KOPT-K1 (cell line): ENCODE measurements around the gene DOCK3.
"Not testable (repeated sequence)": the region's sequence is repeated elsewhere in the genome, so short reads cannot be mapped to it uniquely, and the experiment has no call there.

Experiments
- H3K27ac ChIP-seq: fragments of 200-600 bp; sonication (generic); 2 replicates; pipeline ENCODE4 v1.5.1; 2016; ENCODE audit warnings: antibody characterized with exemption, mild to moderate bottlenecking, low read depth, low read length; ENCODE audit not compliant: poor library complexity, severe bottlenecking
- H3K36me3 ChIP-seq: fragments of 200-600 bp; sonication (generic); 2 replicates; pipeline ENCODE4 v1.5.1; 2017; ENCODE audit warnings: antibody characterized with exemption, mild to moderate bottlenecking, low read length, moderate library complexity; ENCODE audit not compliant: insufficient read depth
- H3K9me3 ChIP-seq: fragments of 200-600 bp; sonication (generic); 2 replicates; pipeline ENCODE4 v1.5.1; 2017; ENCODE audit warnings: antibody characterized with exemption, low read length, mild to moderate bottlenecking; ENCODE audit not compliant: insufficient read depth, poor library complexity, severe bottlenecking

DOCK3 gene

DNA sequence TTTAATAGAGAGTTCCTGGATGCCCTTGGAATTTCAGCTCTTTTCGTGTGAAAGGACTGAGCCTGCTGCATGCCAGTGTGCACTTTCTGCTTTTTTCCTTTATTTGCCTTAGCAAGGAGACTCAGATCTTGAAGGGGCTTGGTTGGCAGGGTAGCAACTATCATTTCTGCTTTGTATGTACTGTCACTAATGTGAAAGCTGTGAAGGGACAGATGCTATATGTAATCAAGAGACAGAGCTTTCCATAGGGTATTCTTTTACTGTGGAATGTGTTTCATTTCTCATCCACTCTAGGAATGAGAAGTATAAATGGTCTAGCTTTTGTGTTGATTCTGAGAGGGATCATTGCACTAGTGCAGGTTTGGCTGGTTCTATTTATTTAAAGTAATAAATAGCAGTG, 377.8 kb downstream of the DOCK3 start:
- Histone ChIP-seq H3K9me3 (no peaks in the 10 kb centered on the region), H3K36me3 (no peaks in the 10 kb centered on the region), H3K27ac (no peak overlapping the region)

DNA sequence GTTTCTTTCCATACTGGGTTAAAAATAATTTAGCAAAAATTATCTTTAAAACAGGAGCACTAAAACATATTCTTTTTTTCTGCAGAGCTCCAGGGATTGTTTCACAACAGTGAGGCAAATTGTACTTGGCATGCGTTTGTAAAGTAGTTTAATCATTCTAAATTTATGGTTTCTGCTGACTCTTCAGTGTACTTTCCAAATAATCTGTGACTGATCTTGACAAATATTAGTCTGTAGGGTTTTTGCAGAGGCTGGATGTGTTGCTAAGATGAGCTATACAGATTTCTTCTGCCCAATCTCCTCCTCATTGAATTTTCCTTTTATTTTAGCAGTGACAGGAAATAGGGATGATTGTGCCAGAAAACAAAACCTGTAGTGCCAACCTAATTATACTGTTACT, 382.4 kb downstream of the DOCK3 start:
- Histone ChIP-seq H3K9me3 (no peaks in the 10 kb centered on the region), H3K36me3 (no peaks in the 10 kb centered on the region), H3K27ac (no peak overlapping the region)

DNA sequence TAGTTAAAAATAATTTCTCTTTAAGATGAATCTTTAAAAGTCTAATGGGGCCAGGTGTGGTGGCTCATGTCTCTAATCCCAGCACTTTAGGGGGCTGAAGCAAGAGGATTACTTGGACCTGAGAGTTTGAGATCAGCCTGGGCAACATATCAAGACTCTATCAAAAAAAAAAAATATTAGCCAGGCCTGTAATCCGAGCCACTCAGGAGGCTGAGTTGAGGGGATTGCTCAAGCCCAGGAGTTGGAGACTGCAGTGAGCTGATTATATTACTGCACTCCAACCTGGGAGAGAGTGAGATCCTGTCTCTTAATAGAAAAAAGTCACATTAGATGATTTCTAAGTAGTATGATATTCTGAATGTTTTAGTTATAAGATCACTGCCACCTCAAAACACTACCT, 388.3 kb downstream of the DOCK3 start:
- Histone ChIP-seq H3K27ac (no peak overlapping the region), H3K9me3 (no peaks in the 10 kb centered on the region), H3K36me3 (no peaks in the 10 kb centered on the region)

DNA sequence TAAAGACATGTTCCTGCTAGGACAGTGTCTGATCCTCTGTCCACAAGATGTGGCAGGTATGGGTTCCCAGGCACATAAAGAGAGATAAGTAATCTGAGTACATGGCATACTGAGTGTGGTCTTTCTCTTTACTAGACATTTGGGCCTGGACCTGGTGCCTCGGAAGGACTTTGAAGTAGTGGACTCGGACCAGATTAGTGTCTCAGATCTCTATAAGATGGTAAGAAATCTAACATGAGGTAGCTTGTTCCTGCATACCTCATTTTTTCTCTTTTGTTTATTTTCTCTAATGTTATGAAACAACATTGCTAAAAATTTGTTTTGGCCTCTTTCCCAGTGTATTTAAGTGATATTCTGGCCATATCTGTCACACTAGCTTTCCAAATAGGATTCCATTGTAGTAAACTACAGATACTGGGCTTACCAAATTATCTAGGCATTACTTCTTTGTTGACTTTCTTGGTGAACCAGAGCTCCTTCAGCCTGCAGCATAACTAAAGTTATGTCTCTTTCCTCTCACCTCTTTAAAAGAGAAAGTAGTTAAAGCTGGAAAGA, 400.6 kb downstream of the DOCK3 start:
- Histone ChIP-seq H3K9me3 (no peaks in the 10 kb centered on the region), H3K36me3 (no peaks in the 10 kb centered on the region), H3K27ac (no peak overlapping the region)

DNA sequence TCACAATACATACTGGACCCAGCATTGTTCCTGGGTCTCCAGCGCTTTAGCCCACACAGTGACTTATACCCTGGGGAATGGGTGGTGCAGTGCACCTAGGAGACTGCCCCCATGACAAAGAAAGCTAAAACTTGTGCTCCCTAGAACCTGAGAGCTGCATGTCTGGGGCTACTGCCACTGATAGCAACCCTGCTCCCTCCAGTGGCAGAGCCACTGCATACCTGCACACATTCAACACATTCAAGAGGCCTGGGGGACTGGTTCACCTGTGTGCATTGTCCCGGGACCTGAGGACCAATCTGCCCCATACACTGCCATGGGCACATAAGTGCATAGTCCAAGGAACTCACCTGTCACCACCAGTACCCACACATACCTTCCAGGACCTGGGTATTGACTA, 407.6 kb downstream of the DOCK3 start:
- Histone ChIP-seq H3K36me3 (no peaks in the 10 kb centered on the region), H3K27ac (no peak overlapping the region), H3K9me3 (peaks cover 14% of the 10 kb centered on the region)

DNA sequence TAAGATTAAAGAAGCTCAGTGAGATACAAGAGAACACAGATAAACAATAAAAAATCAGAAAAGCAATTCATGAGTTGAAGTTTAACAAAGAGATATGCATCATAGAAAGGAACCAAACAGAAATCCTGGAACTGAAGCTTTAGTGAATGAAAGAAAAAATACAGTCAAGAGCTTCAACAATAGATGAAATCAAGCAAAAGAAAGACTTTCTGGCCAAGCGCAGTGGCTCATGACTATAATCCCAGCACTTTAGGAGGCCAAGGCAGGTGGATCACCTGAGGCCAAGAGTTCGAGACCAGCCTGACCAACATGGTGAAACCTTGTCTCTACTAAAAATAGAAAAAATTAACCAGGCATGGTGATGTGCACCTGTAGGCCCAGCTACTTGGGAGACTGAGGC, 408.8 kb downstream of the DOCK3 start:
- Histone ChIP-seq H3K36me3 (no peaks in the 10 kb centered on the region), H3K27ac (no peak overlapping the region), H3K9me3 (peaks cover 14% of the 10 kb centered on the region)

DNA sequence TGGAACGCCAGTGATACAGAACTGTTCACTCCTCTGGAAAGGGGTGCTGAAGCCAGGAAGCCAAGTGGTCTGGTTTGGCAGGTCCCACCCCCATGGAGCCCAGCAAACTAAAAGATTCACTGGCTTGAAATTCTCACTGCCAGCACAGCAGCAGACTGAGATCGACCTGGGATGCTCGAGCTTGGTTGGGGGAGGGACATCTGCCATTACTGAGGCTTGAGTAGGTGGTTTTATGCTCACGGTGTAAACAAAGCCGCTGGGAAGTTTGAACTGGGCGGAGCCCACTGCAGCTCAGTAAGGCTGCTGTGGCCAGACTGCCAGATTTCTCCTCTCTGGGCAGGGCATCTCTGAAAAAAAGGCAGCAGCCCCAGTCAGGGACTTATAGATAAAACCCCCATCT, 417.4 kb downstream of the DOCK3 start:
- not testable (repeated sequence) for H3K36me3 ChIP-seq, H3K9me3 ChIP-seq, H3K27ac ChIP-seq

DNA sequence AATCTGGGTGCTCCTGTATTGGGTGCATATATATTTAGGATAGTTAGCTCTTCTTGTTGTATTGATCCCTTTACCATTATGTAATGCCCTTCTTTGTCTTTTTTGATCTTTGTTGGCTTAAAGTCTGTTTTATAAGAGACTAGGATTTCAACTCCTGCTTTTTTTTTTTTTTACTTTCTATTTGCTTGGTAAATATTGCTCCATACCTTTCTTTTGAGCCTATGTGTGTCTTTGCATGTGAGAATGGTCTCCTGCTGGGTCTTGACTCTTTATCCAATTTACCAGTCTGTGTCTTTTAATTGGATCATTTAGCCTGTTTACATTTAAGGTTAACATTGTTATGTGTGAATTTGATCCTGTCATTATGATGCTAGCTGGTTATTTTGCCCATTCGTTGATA, 420.1 kb downstream of the DOCK3 start:
- not testable (repeated sequence) for H3K36me3 ChIP-seq, H3K27ac ChIP-seq, H3K9me3 ChIP-seq

DNA sequence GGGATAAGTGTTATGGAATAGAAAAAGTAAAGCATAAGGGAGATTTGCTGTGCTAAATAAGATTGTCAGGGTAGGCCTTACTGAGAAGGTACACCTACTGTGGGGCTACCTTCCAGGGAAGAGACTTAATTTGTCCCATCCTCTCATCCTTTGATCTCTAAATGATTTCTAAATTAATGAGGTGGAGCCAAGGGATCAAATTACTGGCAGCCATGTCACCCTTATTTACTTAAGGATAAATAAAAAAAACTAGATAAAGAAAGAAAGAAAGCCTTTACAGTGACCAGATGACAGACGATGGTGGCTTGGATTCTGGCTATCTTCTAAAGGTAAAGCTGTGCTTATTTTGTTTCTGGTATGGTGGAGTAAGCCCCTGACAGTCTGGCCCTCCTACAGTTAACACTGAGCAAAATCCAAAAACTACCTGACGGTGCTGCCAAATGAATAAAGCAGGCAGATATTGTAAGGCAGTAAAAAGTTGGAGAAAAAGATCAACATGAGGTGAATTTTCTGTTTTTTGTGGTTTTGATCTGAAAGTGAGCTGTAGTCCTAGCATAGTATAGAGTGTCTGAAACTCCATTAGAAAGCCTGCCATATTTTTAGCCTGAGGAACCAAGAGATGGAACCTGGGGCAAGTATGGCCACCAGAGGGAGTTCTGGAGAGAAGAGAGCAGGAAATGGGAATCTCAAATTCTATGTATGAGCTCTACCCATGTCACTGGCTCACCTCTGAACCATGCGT, 425.2 kb downstream of the DOCK3 start:
- Histone ChIP-seq H3K27ac (no peak overlapping the region), H3K36me3 (no peaks in the 10 kb centered on the region), H3K9me3 (no peaks in the 10 kb centered on the region)

DNA sequence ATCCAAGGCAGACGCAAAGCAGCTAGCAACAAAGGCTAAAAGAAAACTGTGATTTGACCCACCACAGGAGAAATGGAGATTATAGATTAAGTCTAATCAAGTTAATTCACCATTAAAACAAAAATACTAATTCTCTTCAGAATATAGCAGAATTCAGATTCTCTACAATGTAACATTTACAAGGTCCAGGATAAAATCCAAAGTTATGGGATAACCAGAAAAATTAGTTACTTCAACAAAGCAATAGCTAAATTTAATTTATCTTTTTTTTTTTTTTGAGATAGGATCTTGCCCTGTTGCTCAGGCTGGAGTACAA, 425.8 kb downstream of the DOCK3 start:
- no peaks in the 10 kb centered on the region for H3K36me3 ChIP-seq
- H3K9me3 ChIP-seq = no peaks in the 10 kb centered on the region
- H3K27ac ChIP-seq = no peak overlapping the region

DNA sequence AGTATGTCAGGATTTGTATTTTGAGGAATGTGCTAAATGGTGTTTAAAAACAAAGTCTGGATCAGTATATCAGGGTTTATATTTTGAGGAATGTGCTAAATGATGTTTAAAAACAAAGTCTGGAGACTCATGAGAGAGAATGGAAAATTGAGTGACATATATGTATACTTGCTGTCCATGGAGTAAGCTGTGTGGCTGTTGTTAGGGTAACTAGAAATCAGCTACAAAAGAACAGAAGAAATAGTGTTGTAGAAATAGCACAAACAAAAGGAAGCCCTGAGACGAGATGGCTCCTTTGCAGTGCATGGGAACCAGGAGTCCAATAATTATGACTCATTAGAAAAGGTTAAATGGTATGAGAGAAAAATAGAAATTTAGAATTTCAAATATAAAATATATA, 427.7 kb downstream of the DOCK3 start:
- Histone ChIP-seq H3K9me3 (no peaks in the 10 kb centered on the region), H3K27ac (no peak overlapping the region), H3K36me3 (no peaks in the 10 kb centered on the region)

DNA sequence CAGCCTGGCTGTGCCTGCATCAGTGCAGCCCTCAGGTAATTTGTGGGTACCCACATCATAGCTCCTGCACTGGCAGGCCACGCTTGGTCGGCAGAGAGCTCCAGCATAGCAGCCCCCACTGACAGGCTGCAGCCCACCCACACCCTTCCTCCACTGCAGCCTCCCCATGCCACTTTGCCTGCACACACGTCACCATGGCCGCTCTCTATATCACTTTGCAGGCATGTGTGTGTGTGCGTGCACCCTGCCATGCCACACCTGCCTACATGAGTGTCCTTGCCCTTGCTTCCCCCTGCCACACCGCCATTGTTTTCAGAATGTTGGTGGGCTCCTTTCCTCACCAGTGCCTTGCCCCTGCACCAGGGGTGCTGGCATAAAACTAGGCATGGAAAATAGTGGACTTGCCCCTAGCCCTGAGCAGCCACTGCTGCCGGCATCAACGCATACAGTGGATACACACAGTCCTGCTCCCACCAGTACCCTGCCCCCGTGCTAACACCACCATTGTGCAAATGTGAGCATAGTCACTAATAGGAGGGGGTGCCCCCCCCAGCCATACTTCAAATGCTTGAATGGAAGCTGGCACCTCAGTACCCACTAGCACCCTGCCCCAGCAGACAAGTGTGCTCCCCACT, 431.6 kb downstream of the DOCK3 start:
- Histone ChIP-seq H3K36me3 (no peaks in the 10 kb centered on the region), H3K27ac (no peak overlapping the region), H3K9me3 (peaks cover 11% of the 10 kb centered on the region)

DNA sequence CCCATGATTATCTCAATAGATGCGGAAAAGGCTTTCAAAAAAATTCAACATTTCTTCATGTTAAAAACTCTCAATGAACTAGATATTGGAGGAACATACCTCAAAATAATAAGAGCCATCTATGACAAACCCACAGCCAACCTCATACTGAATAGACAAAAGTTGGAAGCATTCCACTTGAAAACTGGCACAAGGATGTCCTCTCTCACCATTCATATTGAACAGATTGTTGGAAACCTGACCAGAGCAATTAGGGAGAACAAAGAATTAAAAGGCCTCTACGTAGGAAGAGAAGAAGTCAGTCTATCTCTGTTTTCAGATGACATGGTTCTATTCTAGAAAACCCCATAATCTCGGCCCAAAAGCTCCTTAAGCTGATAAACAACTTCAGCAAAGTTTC, 435.9 kb downstream of the DOCK3 start:
- Histone ChIP-seq H3K36me3 (no peaks in the 10 kb centered on the region), H3K27ac (no peak overlapping the region), H3K9me3 (peaks cover 11% of the 10 kb centered on the region)

DNA sequence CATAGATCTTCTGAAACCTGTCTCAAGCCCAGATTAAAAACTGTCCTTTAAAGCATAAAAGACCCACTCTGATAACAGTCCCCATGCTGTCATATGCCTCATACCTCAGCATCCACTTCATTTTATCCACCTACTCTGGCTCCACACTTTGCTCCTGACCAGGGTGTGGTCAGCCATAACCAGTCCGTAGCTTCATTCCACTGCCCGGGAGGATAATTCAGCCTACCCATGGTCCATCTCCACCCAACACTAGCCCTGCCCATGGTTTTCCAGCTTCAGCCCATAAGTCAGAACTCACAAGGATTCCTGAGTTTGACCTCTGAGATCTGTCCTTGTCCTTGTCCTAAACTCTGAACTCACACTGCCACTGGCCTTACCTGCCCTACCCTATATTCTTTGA, 448.2 kb downstream of the DOCK3 start:
- H3K36me3 ChIP-seq = no peaks in the 10 kb centered on the region
- H3K27ac ChIP-seq = no peak overlapping the region
- H3K9me3 ChIP-seq = peaks cover 9% of the 10 kb centered on the region

DNA sequence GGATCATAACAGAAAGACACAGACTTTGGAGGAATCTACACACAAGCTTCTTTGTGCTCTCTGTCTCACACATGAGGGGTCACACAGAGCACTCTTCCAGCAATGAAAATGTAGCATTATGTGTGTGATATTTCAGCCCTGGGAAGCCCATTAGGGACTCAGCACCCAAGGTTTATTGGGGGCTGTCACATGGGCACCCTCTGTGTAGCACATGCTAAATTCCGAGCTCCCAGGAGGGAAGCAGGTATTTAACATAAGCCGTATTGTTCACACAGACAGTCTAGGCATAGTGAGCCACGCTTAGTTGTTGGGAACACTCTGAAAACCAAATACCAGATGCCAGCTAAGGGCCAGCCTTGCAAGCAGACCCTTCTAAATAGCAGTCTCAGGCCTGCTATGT, 448.8 kb downstream of the DOCK3 start:
- Histone ChIP-seq H3K9me3 (peaks cover 9% of the 10 kb centered on the region), H3K27ac (no peak overlapping the region), H3K36me3 (no peaks in the 10 kb centered on the region)

DNA sequence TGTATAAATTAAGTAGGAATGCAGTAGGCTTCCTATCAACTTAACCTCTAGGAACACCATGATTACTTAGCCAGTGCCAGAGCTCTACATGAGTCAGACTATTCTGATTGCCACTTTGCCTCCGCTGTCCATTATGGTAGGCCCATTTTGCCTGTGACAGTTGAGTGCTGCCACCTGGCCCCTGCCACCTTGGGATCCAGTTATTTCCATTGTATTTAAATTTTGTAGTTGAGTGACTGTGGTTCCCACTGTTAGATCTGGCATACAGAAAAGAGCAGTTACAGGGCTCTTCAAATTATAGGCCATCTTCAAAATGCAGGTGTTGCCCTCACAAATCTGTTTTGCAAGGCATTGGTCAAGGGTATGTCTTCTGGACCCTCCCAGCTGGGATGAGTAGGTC, 456.9 kb downstream of the DOCK3 start:
- not testable (repeated sequence) for H3K9me3 ChIP-seq, H3K36me3 ChIP-seq, H3K27ac ChIP-seq
